Measurements from ENCODE around the gene COX7A2L.

COX7A2L gene

DNA sequence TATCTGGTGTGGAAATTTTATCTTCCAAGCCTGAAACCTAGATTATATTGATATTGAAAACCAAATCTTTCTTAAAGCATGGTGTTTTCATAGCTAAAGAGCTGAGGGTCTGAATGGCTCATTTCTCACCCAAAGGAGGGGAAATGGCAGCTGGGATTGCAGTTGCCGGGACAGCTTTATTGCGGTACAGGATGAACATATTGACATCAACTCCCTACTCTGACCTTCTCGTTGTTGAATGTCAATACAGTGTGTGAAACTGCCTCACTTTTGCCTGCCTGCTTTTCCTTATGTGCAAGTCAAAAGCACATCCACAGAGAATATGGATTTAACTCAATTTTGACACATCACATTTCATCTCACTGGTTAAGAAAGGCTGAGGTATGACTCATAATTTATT is 3.6 kb upstream of the COX7A2L start:
- TF ChIP-seq, protein P1, sequence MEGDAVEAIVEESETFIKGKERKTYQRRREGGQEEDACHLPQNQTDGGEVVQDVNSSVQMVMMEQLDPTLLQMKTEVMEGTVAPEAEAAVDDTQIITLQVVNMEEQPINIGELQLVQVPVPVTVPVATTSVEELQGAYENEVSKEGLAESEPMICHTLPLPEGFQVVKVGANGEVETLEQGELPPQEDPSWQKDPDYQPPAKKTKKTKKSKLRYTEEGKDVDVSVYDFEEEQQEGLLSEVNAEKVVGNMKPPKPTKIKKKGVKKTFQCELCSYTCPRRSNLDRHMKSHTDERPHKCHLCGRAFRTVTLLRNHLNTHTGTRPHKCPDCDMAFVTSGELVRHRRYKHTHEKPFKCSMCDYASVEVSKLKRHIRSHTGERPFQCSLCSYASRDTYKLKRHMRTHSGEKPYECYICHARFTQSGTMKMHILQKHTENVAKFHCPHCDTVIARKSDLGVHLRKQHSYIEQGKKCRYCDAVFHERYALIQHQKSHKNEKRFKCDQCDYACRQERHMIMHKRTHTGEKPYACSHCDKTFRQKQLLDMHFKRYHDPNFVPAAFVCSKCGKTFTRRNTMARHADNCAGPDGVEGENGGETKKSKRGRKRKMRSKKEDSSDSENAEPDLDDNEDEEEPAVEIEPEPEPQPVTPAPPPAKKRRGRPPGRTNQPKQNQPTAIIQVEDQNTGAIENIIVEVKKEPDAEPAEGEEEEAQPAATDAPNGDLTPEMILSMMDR (conservative IDR thresholded peaks at IDR 0.05) = no peak
- H3K27ac ChIP-seq = no peak overlapping the region

GRCh38 chr2:42363413-42363812 is 2.4 kb upstream of the COX7A2L start:
- peak overlapping the region; percentile 97 for H3K27ac ChIP-seq
- TF ChIP-seq, protein P1 (conservative IDR thresholded peaks at IDR 0.05) = no peak

GRCh38 chr2:42361728-42362283 is 789 bp upstream of the COX7A2L start:
- peak overlapping the region; percentile 97 for H3K27ac ChIP-seq
- TF ChIP-seq, protein P1 (conservative IDR thresholded peaks at IDR 0.05) = 0 out of 2 replicates have a peak, but pooled peaks have one; percentile 14

DNA sequence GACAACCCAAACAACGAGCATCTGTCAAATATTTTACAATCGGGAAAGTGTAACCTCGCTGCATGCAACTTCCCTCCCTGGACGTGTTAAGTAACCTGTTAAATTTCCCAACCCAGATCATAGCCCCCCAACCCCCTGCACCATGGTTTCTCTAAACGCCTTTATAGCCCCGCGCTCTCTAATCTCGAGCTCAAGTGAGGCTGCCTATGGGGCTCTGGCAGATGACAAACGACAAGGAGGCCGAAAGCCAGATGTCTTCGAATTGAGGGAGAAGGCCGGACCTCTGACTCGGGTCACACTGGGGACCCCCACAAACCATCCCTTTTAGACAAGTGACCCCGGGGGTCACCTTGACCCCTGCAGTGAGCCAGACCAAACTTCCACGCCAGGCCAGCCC is 526 bp downstream of the COX7A2L start:
- TF ChIP-seq, protein P1 (conservative IDR thresholded peaks at IDR 0.05) = no peak
- peak overlapping the region; percentile 97 for H3K27ac ChIP-seq

DNA sequence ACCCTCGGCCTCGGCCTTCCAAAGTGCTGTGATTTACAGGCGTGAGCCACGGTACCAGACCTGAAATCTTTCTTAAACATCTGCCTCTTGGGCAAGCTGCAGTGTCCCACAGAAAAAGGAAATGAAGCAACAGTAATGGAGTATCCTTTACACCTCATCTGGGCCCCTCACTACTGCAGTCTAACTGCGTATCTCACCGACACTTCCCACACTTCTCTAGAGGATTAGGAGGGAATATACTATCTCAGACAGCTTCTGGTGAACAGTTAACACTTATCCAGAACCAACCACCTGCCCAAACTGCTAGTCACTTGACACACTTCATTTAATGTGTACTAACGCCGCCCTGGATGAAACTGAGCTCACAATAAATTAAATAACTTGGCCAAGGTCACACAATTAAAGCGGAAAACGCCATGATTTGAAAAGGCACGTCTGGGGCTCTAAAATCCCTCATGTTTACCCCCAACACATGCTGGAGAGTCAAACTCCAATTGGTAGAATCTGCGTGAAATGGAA is 993 bp downstream of the COX7A2L start:
- peak overlapping the region; percentile 97 for H3K27ac ChIP-seq

GRCh38 chr2:42359304-42359964 is 1.6 kb downstream of the COX7A2L start:
- TF ChIP-seq, protein P1 (conservative IDR thresholded peaks at IDR 0.05) = no peak
- H3K27ac ChIP-seq = peak overlapping the region; percentile 97

More for the DNA sequence above, 993 bp downstream of the COX7A2L start:
- TF ChIP-seq, protein P1 (conservative IDR thresholded peaks at IDR 0.05) = no peak

DNA sequence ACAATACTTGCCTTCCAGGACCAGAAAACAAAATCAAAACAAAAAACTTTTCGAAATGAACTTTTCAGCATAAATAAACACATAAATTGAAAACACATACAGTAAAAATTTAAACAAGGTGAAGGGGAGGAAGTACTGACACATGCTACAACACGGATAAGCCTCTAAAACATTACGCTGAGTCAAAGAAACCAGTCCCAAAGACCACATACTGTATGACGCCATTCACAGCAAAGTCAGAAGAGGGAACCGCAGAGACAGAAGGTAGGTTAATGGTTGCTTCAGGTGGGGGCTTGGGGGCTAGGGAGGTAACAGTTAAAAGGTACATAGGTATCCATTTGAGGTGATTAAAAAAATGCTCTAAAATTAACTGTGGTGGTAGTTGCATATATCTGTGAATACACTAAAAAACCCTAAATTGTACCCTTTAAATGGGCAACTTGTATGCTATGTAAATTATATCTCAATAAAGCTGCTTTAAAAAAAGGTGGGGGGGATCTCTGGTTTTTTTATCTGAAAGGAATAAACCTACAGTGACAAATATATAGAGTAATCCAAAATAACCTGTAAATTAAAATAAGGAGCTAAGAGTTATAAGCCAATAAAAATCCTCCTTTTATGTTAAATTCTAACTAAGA is 7.1 kb downstream of the COX7A2L start:
- TF ChIP-seq, protein P1 (conservative IDR thresholded peaks at IDR 0.05) = no peak
- H3K27ac ChIP-seq = no peak overlapping the region
